ENCODE measurements around the gene COL4A2. TPM values are rescaled to one million over a fixed set of nuclear protein-coding genes. Genes with fewer than 3 reads are reported as not detected.

The COL4A2 gene
- polyA plus RNA-seq, 2 of the 4 experiments (the other 2 are of a cell fraction) = 46.9 to 119 TPM

DNA sequence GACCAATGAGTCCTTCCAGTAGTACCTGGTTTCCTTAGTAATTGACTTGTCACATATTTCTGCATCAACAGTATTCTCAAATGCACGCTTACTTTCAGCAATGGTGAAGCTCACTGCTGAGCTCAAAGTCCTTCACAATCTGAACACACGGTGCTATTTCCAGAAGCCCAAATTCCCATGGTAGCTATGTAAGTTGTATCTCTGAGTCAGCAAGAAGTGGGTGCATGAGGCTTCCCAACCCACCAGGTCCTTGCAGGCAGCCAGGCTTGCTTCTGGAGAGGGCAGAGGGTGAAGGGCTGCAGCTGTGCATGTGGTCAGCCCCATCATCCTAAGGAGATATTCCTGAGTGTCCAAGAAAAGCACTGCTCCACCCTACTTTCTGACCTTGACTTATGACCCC lies 25.7 kb downstream of the COL4A2 start:
- Histone ChIP-seq H3K4me1 (peaks cover 14% of the 10 kb centered on the region; the same call in 1 of the 3 replicates), H3K4me3 (no peak overlapping the region), H3K27ac (no peak overlapping the region), H3K4me2 (no peak overlapping the region), H3K9me3 (no peaks in the 10 kb centered on the region)
- ChIA-PET CTCF (no interaction called here), POLR2A (no interaction called here)
- TF ChIP-seq MAFK (IDR thresholded peaks at IDR 0.05; ENCODE audit: partially characterized antibody) (peak; percentile 1), RCOR1 (IDR thresholded peaks at IDR 0.05; ENCODE audit: low read depth, low read length) (no peak)
- WGBS (ENCODE audit: missing lambda C conversion rate) = 100% methylated on average over 2 of the region's 2 CpGs
- FAIRE-seq (no peak), DNase-seq (ENCODE audit: low read depth in 1 of 2, low spot score in 1 of 2) (no peak), ATAC-seq (no peak)

DNA sequence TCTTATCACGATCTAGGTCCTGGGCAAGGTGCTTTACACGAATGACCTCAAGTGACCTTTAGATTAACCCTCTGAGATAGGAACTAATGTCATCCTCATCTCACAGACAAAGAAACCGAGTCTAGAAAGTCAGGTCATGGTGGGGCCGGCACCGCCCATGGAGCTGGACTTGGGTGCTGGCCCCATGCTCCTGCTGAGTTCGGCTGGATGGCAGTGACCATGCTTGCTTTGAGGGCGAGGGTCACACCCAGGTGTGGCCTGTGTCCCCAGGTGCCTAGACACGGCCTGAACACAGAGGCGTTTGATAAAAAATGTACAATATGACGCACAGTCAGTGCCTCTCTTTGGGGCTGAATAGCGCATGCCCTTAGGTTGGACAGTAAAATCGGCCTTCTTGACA lies 26.8 kb downstream of the COL4A2 start:
- no peak overlapping the region for H3K4me3 ChIP-seq
- TF ChIP-seq, protein P1, sequence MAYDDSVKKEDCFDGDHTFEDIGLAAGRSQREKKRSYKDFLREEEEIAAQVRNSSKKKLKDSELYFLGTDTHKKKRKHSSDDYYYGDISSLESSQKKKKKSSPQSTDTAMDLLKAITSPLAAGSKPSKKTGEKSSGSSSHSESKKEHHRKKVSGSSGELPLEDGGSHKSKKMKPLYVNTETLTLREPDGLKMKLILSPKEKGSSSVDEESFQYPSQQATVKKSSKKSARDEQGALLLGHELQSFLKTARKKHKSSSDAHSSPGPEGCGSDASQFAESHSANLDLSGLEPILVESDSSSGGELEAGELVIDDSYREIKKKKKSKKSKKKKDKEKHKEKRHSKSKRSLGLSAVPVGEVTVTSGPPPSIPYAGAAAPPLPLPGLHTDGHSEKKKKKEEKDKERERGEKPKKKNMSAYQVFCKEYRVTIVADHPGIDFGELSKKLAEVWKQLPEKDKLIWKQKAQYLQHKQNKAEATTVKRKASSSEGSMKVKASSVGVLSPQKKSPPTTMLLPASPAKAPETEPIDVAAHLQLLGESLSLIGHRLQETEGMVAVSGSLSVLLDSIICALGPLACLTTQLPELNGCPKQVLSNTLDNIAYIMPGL (CRISPR knock-in tag; IDR thresholded peaks at IDR 0.05; ENCODE audit: borderline replicate concordance) = no peak
- CTCF ChIA-PET = no interaction called here
- H3K9me3 ChIP-seq = no peaks in the 10 kb centered on the region
- ATAC-seq (no peak), DNase-seq (ENCODE audit: low read depth in 1 of 2, low spot score in 1 of 2) (no peak), FAIRE-seq (no peak)
- peaks cover 14% of the 10 kb centered on the region; the same call in 1 of the 3 replicates for H3K4me1 ChIP-seq
- H3K27ac ChIP-seq = no peak overlapping the region
- POLR2A ChIA-PET = no interaction called here
- WGBS (ENCODE audit: missing lambda C conversion rate) = 81% methylated on average over 12 of the region's 12 CpGs
- H3K4me2 ChIP-seq = no peak overlapping the region

DNA sequence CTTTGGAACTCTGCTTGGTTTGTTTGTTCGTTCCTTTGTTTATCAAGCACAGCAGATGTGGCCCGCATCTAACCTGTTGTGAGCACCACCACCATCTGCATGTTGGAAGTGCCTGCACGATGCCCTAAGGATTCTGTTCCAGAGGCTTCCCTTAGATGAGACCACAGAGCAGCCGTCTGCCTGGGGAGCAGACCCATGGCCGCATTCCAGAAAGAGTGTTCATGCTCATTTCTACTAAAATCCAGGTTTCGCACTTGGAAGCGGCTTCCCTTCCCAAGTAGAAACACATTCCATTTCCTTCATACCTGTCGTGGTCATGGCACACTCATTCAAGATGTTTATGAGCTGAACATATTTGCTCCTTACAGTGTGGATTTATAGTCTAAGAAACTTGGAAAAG lies 27.2 kb downstream of the COL4A2 start:
- ChIA-PET CTCF (no interaction called here), POLR2A (no interaction called here)
- Histone ChIP-seq H3K9me3 (no peaks in the 10 kb centered on the region), H3K27ac (no peak overlapping the region), H3K4me2 (no peak overlapping the region), H3K4me3 (no peak overlapping the region), H3K4me1 (peaks cover 14% of the 10 kb centered on the region; the same call in 1 of the 3 replicates)
- no peak for DNase-seq (ENCODE audit: low read depth in 1 of 2, low spot score in 1 of 2)
- no peak for FAIRE-seq
- TF ChIP-seq FOSL2 (IDR thresholded peaks at IDR 0.05) (no peak), FOSL2 (CRISPR knock-in tag; IDR thresholded peaks at IDR 0.05) (no peak), RAD21 (conservative IDR thresholded peaks at IDR 0.05 in 1 of 2, IDR thresholded peaks at IDR 0.05 in 1 of 2) (no peak), JUNB (IDR thresholded peaks at IDR 0.05) (no peak), ZSCAN20 (CRISPR knock-in tag; IDR thresholded peaks at IDR 0.05) (no peak), TP53 (CRISPR knock-in tag; IDR thresholded peaks at IDR 0.05) (no peak), PHF8 (IDR thresholded peaks at IDR 0.05; ENCODE audit: borderline replicate concordance, low read depth) (no peak), KDM5A (IDR thresholded peaks at IDR 0.05) (no peak)
- TF ChIP-seq, protein P2, sequence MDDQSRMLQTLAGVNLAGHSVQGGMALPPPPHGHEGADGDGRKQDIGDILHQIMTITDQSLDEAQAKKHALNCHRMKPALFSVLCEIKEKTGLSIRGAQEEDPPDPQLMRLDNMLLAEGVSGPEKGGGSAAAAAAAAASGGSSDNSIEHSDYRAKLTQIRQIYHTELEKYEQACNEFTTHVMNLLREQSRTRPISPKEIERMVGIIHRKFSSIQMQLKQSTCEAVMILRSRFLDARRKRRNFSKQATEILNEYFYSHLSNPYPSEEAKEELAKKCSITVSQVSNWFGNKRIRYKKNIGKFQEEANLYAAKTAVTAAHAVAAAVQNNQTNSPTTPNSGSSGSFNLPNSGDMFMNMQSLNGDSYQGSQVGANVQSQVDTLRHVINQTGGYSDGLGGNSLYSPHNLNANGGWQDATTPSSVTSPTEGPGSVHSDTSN (IDR thresholded peaks at IDR 0.05) = no peak
- TF ChIP-seq, protein P3, sequence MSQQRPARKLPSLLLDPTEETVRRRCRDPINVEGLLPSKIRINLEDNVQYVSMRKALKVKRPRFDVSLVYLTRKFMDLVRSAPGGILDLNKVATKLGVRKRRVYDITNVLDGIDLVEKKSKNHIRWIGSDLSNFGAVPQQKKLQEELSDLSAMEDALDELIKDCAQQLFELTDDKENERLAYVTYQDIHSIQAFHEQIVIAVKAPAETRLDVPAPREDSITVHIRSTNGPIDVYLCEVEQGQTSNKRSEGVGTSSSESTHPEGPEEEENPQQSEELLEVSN (IDR thresholded peaks at IDR 0.05; ENCODE audit: borderline replicate concordance, low read depth) = no peak
- TF ChIP-seq, protein P4, sequence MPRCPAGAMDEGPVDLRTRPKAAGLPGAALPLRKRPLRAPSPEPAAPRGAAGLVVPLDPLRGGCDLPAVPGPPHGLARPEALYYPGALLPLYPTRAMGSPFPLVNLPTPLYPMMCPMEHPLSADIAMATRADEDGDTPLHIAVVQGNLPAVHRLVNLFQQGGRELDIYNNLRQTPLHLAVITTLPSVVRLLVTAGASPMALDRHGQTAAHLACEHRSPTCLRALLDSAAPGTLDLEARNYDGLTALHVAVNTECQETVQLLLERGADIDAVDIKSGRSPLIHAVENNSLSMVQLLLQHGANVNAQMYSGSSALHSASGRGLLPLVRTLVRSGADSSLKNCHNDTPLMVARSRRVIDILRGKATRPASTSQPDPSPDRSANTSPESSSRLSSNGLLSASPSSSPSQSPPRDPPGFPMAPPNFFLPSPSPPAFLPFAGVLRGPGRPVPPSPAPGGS (IDR thresholded peaks at IDR 0.05) = no peak
- TF ChIP-seq, protein P5, sequence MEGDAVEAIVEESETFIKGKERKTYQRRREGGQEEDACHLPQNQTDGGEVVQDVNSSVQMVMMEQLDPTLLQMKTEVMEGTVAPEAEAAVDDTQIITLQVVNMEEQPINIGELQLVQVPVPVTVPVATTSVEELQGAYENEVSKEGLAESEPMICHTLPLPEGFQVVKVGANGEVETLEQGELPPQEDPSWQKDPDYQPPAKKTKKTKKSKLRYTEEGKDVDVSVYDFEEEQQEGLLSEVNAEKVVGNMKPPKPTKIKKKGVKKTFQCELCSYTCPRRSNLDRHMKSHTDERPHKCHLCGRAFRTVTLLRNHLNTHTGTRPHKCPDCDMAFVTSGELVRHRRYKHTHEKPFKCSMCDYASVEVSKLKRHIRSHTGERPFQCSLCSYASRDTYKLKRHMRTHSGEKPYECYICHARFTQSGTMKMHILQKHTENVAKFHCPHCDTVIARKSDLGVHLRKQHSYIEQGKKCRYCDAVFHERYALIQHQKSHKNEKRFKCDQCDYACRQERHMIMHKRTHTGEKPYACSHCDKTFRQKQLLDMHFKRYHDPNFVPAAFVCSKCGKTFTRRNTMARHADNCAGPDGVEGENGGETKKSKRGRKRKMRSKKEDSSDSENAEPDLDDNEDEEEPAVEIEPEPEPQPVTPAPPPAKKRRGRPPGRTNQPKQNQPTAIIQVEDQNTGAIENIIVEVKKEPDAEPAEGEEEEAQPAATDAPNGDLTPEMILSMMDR (IDR thresholded peaks at IDR 0.05) = no peak
- WGBS (ENCODE audit: missing lambda C conversion rate) = 96% methylated on average over 7 of the region's 8 CpGs
- no peak for ATAC-seq
